KMS-11 (cell line): ENCODE results near the gene FSD2.

Experiments
- H2AFZ ChIP-seq: fragments of 200-600 bp; sonication (generic); 2 replicates; pipeline ENCODE4 v1.6.1; 2016; ENCODE audit warnings: antibody characterized with exemption, mixed run types, low read depth
- H3K27ac ChIP-seq: fragments of 200-600 bp; sonication (generic); 2 replicates; pipeline ENCODE4 v1.6.1; 2016; ENCODE audit warnings: mild to moderate bottlenecking, mixed run types
- H3K27me3 ChIP-seq: fragments of 200-600 bp; sonication (generic); 2 replicates; pipeline ENCODE4 v1.6.1; 2017; ENCODE audit warnings: mild to moderate bottlenecking, low read depth, mixed run types, moderate library complexity; ENCODE audit not compliant: insufficient read depth
- H3K36me3 ChIP-seq: fragments of 200-600 bp; sonication (generic); 2 replicates; pipeline ENCODE4 v1.6.1; 2017; ENCODE audit warnings: mild to moderate bottlenecking, mixed run types; ENCODE audit not compliant: insufficient read depth
- H3K4me1 ChIP-seq: fragments of 200-600 bp; sonication (generic); 2 replicates; pipeline ENCODE4 v1.6.1; 2016; ENCODE audit warnings: mild to moderate bottlenecking, low read depth, mixed run types; ENCODE audit not compliant: poor library complexity, severe bottlenecking
- H3K4me2 ChIP-seq: fragments of 200-600 bp; sonication (generic); 2 replicates; pipeline ENCODE4 v1.7.0; 2016; ENCODE audit warnings: mild to moderate bottlenecking, mixed run types
- H3K4me3 ChIP-seq: fragments of 200-600 bp; sonication (generic); IDR thresholded peaks from 2 replicates; pipeline ENCODE4 v1.6.1; 2017; ENCODE audit warnings: low read depth, low read length, mixed read lengths; ENCODE audit not compliant: insufficient read depth
- H3K79me2 ChIP-seq: fragments of 200-600 bp; sonication (generic); 2 replicates; pipeline ENCODE4 v1.6.1; 2016; ENCODE audit warnings: low read depth, mixed run types; ENCODE audit not compliant: insufficient read depth
- H3K9ac ChIP-seq: fragments of 200-600 bp; sonication (generic); 2 replicates; pipeline ENCODE4 v1.6.1; 2016; ENCODE audit warnings: mild to moderate bottlenecking, mixed run types
- H4K20me1 ChIP-seq: fragments of 200-600 bp; sonication (generic); 2 replicates; pipeline ENCODE4 v1.6.1; 2016; ENCODE audit warnings: mild to moderate bottlenecking, mixed run types; ENCODE audit not compliant: insufficient read depth
- CTCF ChIP-seq: fragments of 200-600 bp; sonication (generic); conservative IDR thresholded peaks from 2 replicates; pipeline ENCODE4 v1.6.1; 2017; ENCODE audit warnings: low read depth, mild to moderate bottlenecking, antibody characterized with exemption, low read length, moderate library complexity, mixed read lengths

Gene FSD2

GRCh38 chr15:82847703-82848102, 41.8 kb upstream of the FSD2 start:
- no peaks in the 10 kb centered on the region for H3K79me2 ChIP-seq
- no peak overlapping the region for H2AFZ ChIP-seq
- H3K4me2 ChIP-seq = no peak overlapping the region
- no peak for TF ChIP-seq CTCF
- H3K4me1 ChIP-seq = no peaks in the 10 kb centered on the region
- no peak overlapping the region for H3K4me3 ChIP-seq
- no peaks in the 10 kb centered on the region for H4K20me1 ChIP-seq
- no peak overlapping the region for H3K9ac ChIP-seq
- H3K36me3 ChIP-seq = no peaks in the 10 kb centered on the region
- no peaks in the 10 kb centered on the region for H3K27me3 ChIP-seq
- no peak overlapping the region for H3K27ac ChIP-seq

- H4K20me1 ChIP-seq = no peaks in the 10 kb centered on the region
- H3K4me3 ChIP-seq = no peak overlapping the region
- H3K9ac ChIP-seq = no peak overlapping the region
- TF ChIP-seq CTCF = no peak
- no peak overlapping the region for H3K4me2 ChIP-seq
- H3K4me1 ChIP-seq = no peaks in the 10 kb centered on the region
- H3K36me3 ChIP-seq = no peaks in the 10 kb centered on the region
- no peak overlapping the region for H2AFZ ChIP-seq
- no peaks in the 10 kb centered on the region for H3K79me2 ChIP-seq
- no peak overlapping the region for H3K27ac ChIP-seq
- no peaks in the 10 kb centered on the region for H3K27me3 ChIP-seq
Measured at GRCh38 chr15:82846621-82847020, 40.8 kb upstream of the FSD2 start.

GRCh38 chr15:82845686-82846085, 39.8 kb upstream of the FSD2 start:
- no peak for TF ChIP-seq CTCF
- no peaks in the 10 kb centered on the region for H3K4me1 ChIP-seq
- no peak overlapping the region for H3K27ac ChIP-seq
- no peaks in the 10 kb centered on the region for H3K27me3 ChIP-seq
- H3K36me3 ChIP-seq = no peaks in the 10 kb centered on the region
- H3K4me3 ChIP-seq = no peak overlapping the region
- no peaks in the 10 kb centered on the region for H3K79me2 ChIP-seq
- no peak overlapping the region for H3K4me2 ChIP-seq
- H4K20me1 ChIP-seq = no peaks in the 10 kb centered on the region
- H2AFZ ChIP-seq = no peak overlapping the region
- no peak overlapping the region for H3K9ac ChIP-seq

GRCh38 chr15:82843566-82843965, 37.7 kb upstream of the FSD2 start:
- no peak overlapping the region for H2AFZ ChIP-seq
- no peaks in the 10 kb centered on the region for H3K36me3 ChIP-seq
- no peak overlapping the region for H3K4me2 ChIP-seq
- H3K4me1 ChIP-seq = no peaks in the 10 kb centered on the region
- H3K27ac ChIP-seq = no peak overlapping the region
- H4K20me1 ChIP-seq = no peaks in the 10 kb centered on the region
- no peaks in the 10 kb centered on the region for H3K79me2 ChIP-seq
- TF ChIP-seq CTCF = no peak
- H3K27me3 ChIP-seq = no peaks in the 10 kb centered on the region
- H3K9ac ChIP-seq = no peak overlapping the region
- no peak overlapping the region for H3K4me3 ChIP-seq

- H2AFZ ChIP-seq = no peak overlapping the region
- H3K27me3 ChIP-seq = no peaks in the 10 kb centered on the region
- no peaks in the 10 kb centered on the region for H3K79me2 ChIP-seq
- no peaks in the 10 kb centered on the region for H4K20me1 ChIP-seq
- H3K4me1 ChIP-seq = no peaks in the 10 kb centered on the region
- no peak overlapping the region for H3K4me3 ChIP-seq
- no peak overlapping the region for H3K27ac ChIP-seq
- no peaks in the 10 kb centered on the region for H3K36me3 ChIP-seq
- no peak for TF ChIP-seq CTCF
- no peak overlapping the region for H3K4me2 ChIP-seq
- no peak overlapping the region for H3K9ac ChIP-seq
Measured at GRCh38 chr15:82840166-82840565, 34.3 kb upstream of the FSD2 start.
